Activated CD4-positive, alpha-beta T cell treated with anti-CD3 and anti-CD28 coated beads for 1 hour (primary cell): ENCODE data around the gene ZBTB7C.

Experiments used
- DNase-seq: peaks from one replicate; pipeline ENCODE4 v3.0.0-alpha.2; 2020

Gene ZBTB7C

GRCh38 chr18:48182779-48183178 lies 226.4 kb downstream of the ZBTB7C start:
- no peak for DNase-seq

GRCh38 chr18:48181857-48182256 lies 227.3 kb downstream of the ZBTB7C start:
- DNase-seq = no peak

- no peak for DNase-seq
Measured at GRCh38 chr18:48181087-48181823, 227.9 kb downstream of the ZBTB7C start.

- DNase-seq = no peak
Measured at GRCh38 chr18:48179666-48180065, 229.5 kb downstream of the ZBTB7C start.

- DNase-seq = no peak
Measured at GRCh38 chr18:48179001-48179400, 230.2 kb downstream of the ZBTB7C start.

GRCh38 chr18:48176909-48177308 lies 232.3 kb downstream of the ZBTB7C start:
- no peak for DNase-seq

GRCh38 chr18:48173557-48173956 lies 235.6 kb downstream of the ZBTB7C start:
- no peak for DNase-seq

- DNase-seq = no peak
Measured at GRCh38 chr18:48172226-48173006, 236.8 kb downstream of the ZBTB7C start.

- no peak for DNase-seq
Measured at GRCh38 chr18:48171490-48172188, 237.5 kb downstream of the ZBTB7C start.

GRCh38 chr18:48170651-48171050 lies 238.5 kb downstream of the ZBTB7C start:
- no peak for DNase-seq

- DNase-seq = no peak
Measured at GRCh38 chr18:48168861-48169260, 240.3 kb downstream of the ZBTB7C start.

GRCh38 chr18:48167897-48168253 lies 241.3 kb downstream of the ZBTB7C start:
- no peak for DNase-seq

GRCh38 chr18:48166336-48166875 lies 242.8 kb downstream of the ZBTB7C start:
- no peak for DNase-seq

GRCh38 chr18:48165111-48165866 lies 243.9 kb downstream of the ZBTB7C start:
- DNase-seq = no peak

GRCh38 chr18:48164701-48165100 lies 244.5 kb downstream of the ZBTB7C start:
- DNase-seq = no peak

GRCh38 chr18:48164116-48164515 lies 245.1 kb downstream of the ZBTB7C start:
- no peak for DNase-seq

- no peak for DNase-seq
Measured at GRCh38 chr18:48163738-48164115, 245.5 kb downstream of the ZBTB7C start.

GRCh38 chr18:48162956-48163737 lies 246.0 kb downstream of the ZBTB7C start:
- no peak for DNase-seq

GRCh38 chr18:48161911-48162698 lies 247.1 kb downstream of the ZBTB7C start:
- no peak for DNase-seq

- DNase-seq = peak; percentile 45
Measured at GRCh38 chr18:48161191-48161910, 247.8 kb downstream of the ZBTB7C start.
